HEK293 (cell line): ENCODE results near the gene AMBRA1.

ENCODE experiments used
- CTCF ChIA-PET: fragments of 350-600 bp; formaldehyde crosslinking; extraction: SDS; loops from one replicate; lab custom pipeline; 2021; ENCODE audit warnings: antibody characterized with exemption; lab: Yijun Ruan, JAX
- POLR2A ChIA-PET: fragments of 300-600 bp; formaldehyde crosslinking; extraction: SDS; loops from one replicate; lab custom pipeline; 2020; ENCODE audit warnings: antibody characterized with exemption, inconsistent platforms; lab: Yijun Ruan, JAX
- H3K27ac ChIP-seq: fragments of 200-500 bp; sonication (Bioruptor generic); 2 replicates; pipeline ENCODE4 v1.5.1; 2014; ENCODE audit warnings: low read depth, low read length, control low read depth, inconsistent platforms; ENCODE audit errors: extremely low read depth
- H3K36me3 ChIP-seq, 2 experiments: fragments of 200-500 bp in 1 of 2; sonication (Bioruptor generic) in 1 of 2; 1 replicate in 1 of 2; 2 replicates in 1 of 2; pipeline ENCODE4 v1.5.1; 2014 to 2017; ENCODE audit warnings: inconsistent platforms in 2 of 2, low read length in 2 of 2; ENCODE audit not compliant: control insufficient read depth in 2 of 2, insufficient read depth in 1 of 2
- H3K4me1 ChIP-seq: fragments of 200-500 bp; sonication (Bioruptor generic); 2 replicates; pipeline ENCODE4 v1.5.1; 2014; ENCODE audit warnings: mild to moderate bottlenecking, low read length, inconsistent platforms; ENCODE audit not compliant: control insufficient read depth, insufficient read depth
- H3K4me3 ChIP-seq: 2 replicates; pipeline ENCODE4 v1.5.1; 2011; ENCODE audit warnings: low read depth, mild to moderate bottlenecking, control low read depth, low read length, moderate library complexity
- H3K9me3 ChIP-seq: fragments of 200-500 bp; sonication (Bioruptor generic); 2 replicates; pipeline ENCODE4 v1.5.1; 2014; ENCODE audit warnings: low read depth, low read length, inconsistent platforms; ENCODE audit not compliant: control insufficient read depth, insufficient read depth
- FEZF1 ChIP-seq: fragments of 450-650 bp; formaldehyde crosslinking; IDR thresholded peaks from 2 replicates; pipeline ENCODE4 v1.5.1; 2016; ENCODE audit warnings: missing biosample characterization, missing genetic modification characterization
- GLI2 ChIP-seq: fragments of 450-650 bp; formaldehyde crosslinking; IDR thresholded peaks from 2 replicates; pipeline ENCODE4; 2017; ENCODE audit warnings: missing biosample characterization, missing genetic modification characterization, low read depth, borderline replicate concordance
- HOXA7 ChIP-seq: sonication (generic); formaldehyde crosslinking; IDR thresholded peaks from 2 replicates; pipeline ENCODE4 v1.8.1; 2022; ENCODE audit warnings: missing genetic modification reagents, borderline replicate concordance
- KLF1 ChIP-seq: fragments of 450-650 bp; formaldehyde crosslinking; IDR thresholded peaks from 2 replicates; pipeline ENCODE4 v1.5.1; 2016; ENCODE audit warnings: missing biosample characterization, missing genetic modification characterization
- ZBTB20 ChIP-seq: fragments of 450-650 bp; formaldehyde crosslinking; IDR thresholded peaks from 2 replicates; pipeline ENCODE4 v1.5.1; 2016; ENCODE audit warnings: missing biosample characterization, missing genetic modification characterization
- ZBTB48 ChIP-seq: fragments of 450-650 bp; formaldehyde crosslinking; IDR thresholded peaks from 2 replicates; pipeline ENCODE4 v1.5.1; 2016; ENCODE audit warnings: missing biosample characterization, missing genetic modification characterization
- ZNF112 ChIP-seq: fragments of 450-650 bp; formaldehyde crosslinking; IDR thresholded peaks from 2 replicates; pipeline ENCODE4 v1.5.0; 2017; ENCODE audit warnings: missing biosample characterization, missing genetic modification characterization
- ZNF24 ChIP-seq: fragments of 450-650 bp; formaldehyde crosslinking; IDR thresholded peaks from 2 replicates; pipeline ENCODE4 v1.5.1; 2016; ENCODE audit warnings: missing biosample characterization, missing genetic modification characterization
- ZNF366 ChIP-seq: fragments of 450-650 bp; formaldehyde crosslinking; conservative IDR thresholded peaks from 2 replicates; pipeline ENCODE4 v1.5.1; 2016; ENCODE audit warnings: missing biosample characterization, missing genetic modification characterization
- ZNF558 ChIP-seq: fragments of 450-650 bp; formaldehyde crosslinking; IDR thresholded peaks from 2 replicates; pipeline ENCODE4 v1.5.1; 2016; ENCODE audit warnings: missing biosample characterization, missing genetic modification characterization
- ZNF561 ChIP-seq: fragments of 450-650 bp; IDR thresholded peaks from 2 replicates; pipeline ENCODE4 v1.5.1; 2018; ENCODE audit warnings: missing biosample characterization, missing genetic modification characterization, borderline replicate concordance
- ZNF585B ChIP-seq: fragments of 450-650 bp; formaldehyde crosslinking; IDR thresholded peaks from 2 replicates; pipeline ENCODE4 v1.5.1; 2016; ENCODE audit warnings: missing biosample characterization, missing genetic modification characterization
- TF ChIP-seq, protein P1 (sequence below): fragments of 450-650 bp; formaldehyde crosslinking; IDR thresholded peaks from 2 replicates; pipeline ENCODE4; 2016; ENCODE audit warnings: missing biosample characterization, missing genetic modification characterization
- TF ChIP-seq, protein P2 (sequence below): fragments of 450-650 bp; formaldehyde crosslinking; IDR thresholded peaks from 2 replicates; pipeline ENCODE4 v1.5.1; 2016; ENCODE audit warnings: missing biosample characterization, missing genetic modification characterization, low read depth
- TF ChIP-seq, protein P3 (sequence below): fragments of 450-650 bp; formaldehyde crosslinking; IDR thresholded peaks from 2 replicates; pipeline ENCODE4 v1.5.1; 2016; ENCODE audit warnings: missing biosample characterization, missing genetic modification characterization
- TF ChIP-seq, protein P4 (sequence below): fragments of 450-650 bp; IDR thresholded peaks from 2 replicates; pipeline ENCODE4 v1.5.1; 2018; ENCODE audit warnings: missing biosample characterization, missing genetic modification characterization
- TF ChIP-seq, protein P5 (sequence below): fragments of 450-650 bp; formaldehyde crosslinking; IDR thresholded peaks from 2 replicates; pipeline ENCODE4 v1.5.1; 2016; ENCODE audit warnings: missing biosample characterization, missing genetic modification characterization

The AMBRA1 gene

DNA sequence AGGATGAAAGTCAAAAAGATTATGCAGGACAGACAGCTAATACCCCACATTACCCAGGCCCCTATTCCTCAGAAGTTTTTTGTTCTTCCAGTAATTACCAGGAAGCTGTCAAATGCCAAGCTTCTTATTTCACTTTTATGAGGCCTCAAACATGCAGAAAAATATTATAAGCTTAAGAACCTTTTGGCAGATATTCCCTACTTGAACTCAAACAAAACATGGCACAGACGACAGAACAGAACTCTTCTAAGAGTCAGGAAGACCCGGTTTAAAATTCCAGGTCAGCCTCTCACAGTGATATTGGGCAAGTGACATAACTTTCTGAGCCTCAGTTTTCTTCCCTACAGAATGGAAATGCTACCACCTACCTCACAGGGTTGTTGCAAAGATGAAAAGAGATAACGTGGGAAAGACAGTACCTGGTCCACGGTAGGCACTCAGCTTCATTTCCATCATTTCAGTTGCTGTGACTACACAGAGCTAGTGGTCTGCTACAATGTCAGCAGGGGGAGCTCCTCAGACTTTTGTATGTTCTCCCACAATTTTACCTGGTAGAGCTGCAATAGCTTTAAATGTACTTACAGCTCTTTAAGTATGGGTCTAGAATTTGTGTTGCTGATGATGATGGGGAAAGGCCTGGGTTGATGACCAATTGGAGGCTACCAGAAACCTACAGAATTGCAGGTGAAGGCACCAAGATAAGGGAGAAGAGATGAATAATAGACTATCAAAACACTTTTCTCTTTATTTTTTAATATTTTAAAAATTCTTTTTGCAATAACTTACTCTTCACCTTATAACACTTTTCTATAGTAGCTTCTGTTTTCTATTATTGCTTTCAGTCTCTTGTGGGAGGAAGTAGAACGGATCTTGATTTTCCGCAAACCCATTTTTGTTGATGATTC, 103.9 kb downstream of the AMBRA1 start (continued):
- TF ChIP-seq HOXA7 (CRISPR knock-in tag) = no peak
- no peak for TF ChIP-seq KLF1 (tag by site-specific recombination)
- no peak for TF ChIP-seq ZNF24 (tag by site-specific recombination)
- TF ChIP-seq, all 188 proteins: peak for 2

DNA sequence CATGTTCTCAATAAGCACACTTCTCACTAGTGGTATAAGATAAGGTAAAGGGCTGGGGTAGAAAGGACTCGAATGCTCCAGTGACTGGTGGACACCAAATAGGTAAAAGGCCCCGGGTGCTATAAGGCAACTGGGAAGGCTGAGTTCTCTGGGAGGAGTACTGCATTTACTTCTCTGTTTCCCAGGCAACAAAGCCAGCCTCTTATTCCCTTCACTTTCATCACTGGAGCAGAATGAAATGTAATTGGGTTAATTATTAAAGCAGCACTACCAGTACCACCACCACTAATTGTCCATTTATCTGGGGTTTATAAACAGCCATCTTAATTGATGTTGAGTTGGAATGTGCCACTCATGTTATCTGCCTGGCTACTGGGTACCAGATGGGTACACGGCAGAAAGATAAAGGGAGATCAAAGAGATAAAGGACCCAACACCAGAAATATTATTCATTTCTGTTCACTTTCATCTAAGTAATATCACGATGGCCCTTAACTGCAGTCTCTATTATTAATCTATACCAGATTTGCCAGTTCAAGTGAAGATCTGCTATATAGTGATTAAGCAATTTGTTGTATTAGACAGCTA, 107.9 kb downstream of the AMBRA1 start:
- Histone ChIP-seq H3K9me3 (no peaks in the 10 kb centered on the region), H3K36me3 (peaks cover 0 to 11% of the 10 kb centered on the region in 2 experiments; a peak in 1 of 3 replicates), H3K4me1 (no peaks in the 10 kb centered on the region), H3K4me3 (no peak overlapping the region), H3K27ac (no peak overlapping the region)
- POLR2A ChIA-PET = no interaction called here
- TF ChIP-seq ZNF112 (tag by site-specific recombination) (no peak), ZNF585B (tag by site-specific recombination) (no peak)
- CTCF ChIA-PET = no interaction called here

DNA sequence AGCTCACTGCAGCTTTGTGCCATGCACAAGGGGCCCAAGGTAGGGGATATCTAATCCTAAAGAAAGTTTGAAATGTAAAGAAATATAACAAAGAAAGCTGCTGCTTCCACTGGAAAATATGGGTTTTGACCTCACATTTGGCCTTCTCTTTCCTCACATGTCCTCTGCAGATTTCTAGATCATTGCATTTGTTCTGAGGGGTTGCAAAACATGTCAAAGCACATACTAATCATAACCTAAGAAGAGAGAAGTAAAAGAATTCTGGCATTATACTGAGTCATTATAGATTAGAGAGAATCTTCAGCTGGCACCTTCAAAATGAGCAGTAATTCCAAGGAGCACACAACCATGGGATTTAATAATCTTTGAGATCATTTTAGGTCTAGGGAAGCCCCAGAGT, 109.7 kb downstream of the AMBRA1 start:
- ChIA-PET CTCF (no interaction called here), POLR2A (no interaction called here)
- Histone ChIP-seq H3K4me3 (no peak overlapping the region), H3K27ac (no peak overlapping the region), H3K36me3 (no peaks in the 10 kb centered on the region), H3K4me1 (no peaks in the 10 kb centered on the region), H3K9me3 (no peaks in the 10 kb centered on the region)
- TF ChIP-seq ZNF558 (tag by site-specific recombination) (no peak), GLI2 (tag by site-specific recombination) (no peak), ZNF561 (no peak), ZBTB20 (tag by site-specific recombination) (no peak), ZBTB48 (tag by site-specific recombination) (no peak), FEZF1 (no peak), ZNF366 (no peak)
- TF ChIP-seq, protein P1, sequence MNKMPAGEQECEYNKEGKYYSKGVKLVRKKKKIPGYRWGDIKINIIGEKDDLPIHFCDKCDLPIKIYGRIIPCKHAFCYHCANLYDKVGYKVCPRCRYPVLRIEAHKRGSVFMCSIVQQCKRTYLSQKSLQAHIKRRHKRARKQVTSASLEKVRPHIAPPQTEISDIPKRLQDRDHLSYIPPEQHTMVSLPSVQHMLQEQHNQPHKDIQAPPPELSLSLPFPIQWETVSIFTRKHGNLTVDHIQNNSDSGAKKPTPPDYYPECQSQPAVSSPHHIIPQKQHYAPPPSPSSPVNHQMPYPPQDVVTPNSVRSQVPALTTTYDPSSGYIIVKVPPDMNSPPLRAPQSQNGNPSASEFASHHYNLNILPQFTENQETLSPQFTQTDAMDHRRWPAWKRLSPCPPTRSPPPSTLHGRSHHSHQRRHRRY (tag by site-specific recombination) = no peak
- TF ChIP-seq, protein P2, sequence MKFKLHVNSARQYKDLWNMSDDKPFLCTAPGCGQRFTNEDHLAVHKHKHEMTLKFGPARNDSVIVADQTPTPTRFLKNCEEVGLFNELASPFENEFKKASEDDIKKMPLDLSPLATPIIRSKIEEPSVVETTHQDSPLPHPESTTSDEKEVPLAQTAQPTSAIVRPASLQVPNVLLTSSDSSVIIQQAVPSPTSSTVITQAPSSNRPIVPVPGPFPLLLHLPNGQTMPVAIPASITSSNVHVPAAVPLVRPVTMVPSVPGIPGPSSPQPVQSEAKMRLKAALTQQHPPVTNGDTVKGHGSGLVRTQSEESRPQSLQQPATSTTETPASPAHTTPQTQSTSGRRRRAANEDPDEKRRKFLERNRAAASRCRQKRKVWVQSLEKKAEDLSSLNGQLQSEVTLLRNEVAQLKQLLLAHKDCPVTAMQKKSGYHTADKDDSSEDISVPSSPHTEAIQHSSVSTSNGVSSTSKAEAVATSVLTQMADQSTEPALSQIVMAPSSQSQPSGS (tag by site-specific recombination) = no peak
- TF ChIP-seq, protein P3, sequence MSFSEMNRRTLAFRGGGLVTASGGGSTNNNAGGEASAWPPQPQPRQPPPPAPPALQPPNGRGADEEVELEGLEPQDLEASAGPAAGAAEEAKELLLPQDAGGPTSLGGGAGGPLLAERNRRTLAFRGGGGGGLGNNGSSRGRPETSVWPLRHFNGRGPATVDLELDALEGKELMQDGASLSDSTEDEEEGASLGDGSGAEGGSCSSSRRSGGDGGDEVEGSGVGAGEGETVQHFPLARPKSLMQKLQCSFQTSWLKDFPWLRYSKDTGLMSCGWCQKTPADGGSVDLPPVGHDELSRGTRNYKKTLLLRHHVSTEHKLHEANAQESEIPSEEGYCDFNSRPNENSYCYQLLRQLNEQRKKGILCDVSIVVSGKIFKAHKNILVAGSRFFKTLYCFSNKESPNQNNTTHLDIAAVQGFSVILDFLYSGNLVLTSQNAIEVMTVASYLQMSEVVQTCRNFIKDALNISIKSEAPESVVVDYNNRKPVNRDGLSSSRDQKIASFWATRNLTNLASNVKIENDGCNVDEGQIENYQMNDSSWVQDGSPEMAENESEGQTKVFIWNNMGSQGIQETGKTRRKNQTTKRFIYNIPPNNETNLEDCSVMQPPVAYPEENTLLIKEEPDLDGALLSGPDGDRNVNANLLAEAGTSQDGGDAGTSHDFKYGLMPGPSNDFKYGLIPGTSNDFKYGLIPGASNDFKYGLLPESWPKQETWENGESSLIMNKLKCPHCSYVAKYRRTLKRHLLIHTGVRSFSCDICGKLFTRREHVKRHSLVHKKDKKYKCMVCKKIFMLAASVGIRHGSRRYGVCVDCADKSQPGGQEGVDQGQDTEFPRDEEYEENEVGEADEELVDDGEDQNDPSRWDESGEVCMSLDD (tag by site-specific recombination) = no peak
- TF ChIP-seq, protein P4, sequence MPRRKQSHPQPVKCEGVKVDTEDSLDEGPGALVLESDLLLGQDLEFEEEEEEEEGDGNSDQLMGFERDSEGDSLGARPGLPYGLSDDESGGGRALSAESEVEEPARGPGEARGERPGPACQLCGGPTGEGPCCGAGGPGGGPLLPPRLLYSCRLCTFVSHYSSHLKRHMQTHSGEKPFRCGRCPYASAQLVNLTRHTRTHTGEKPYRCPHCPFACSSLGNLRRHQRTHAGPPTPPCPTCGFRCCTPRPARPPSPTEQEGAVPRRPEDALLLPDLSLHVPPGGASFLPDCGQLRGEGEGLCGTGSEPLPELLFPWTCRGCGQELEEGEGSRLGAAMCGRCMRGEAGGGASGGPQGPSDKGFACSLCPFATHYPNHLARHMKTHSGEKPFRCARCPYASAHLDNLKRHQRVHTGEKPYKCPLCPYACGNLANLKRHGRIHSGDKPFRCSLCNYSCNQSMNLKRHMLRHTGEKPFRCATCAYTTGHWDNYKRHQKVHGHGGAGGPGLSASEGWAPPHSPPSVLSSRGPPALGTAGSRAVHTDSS = no peak
- TF ChIP-seq, protein P5, sequence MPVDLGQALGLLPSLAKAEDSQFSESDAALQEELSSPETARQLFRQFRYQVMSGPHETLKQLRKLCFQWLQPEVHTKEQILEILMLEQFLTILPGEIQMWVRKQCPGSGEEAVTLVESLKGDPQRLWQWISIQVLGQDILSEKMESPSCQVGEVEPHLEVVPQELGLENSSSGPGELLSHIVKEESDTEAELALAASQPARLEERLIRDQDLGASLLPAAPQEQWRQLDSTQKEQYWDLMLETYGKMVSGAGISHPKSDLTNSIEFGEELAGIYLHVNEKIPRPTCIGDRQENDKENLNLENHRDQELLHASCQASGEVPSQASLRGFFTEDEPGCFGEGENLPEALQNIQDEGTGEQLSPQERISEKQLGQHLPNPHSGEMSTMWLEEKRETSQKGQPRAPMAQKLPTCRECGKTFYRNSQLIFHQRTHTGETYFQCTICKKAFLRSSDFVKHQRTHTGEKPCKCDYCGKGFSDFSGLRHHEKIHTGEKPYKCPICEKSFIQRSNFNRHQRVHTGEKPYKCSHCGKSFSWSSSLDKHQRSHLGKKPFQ = no peak
